HepG2 (cell line): Measurements from ENCODE around the gene ERRFI1. TPM values are rescaled to one million over a fixed set of nuclear protein-coding genes. Genes with fewer than 3 reads are reported as not detected.

Experiments used
- ATAC-seq: fragments of 200-7000 bp; cut with Tn5 transposase; 3 replicates; pipeline ENCODE4 v1.9.1; 2020; ENCODE audit warnings: mild to moderate bottlenecking, moderate library complexity
- BruUV-seq: library from RNA; stranded (reverse); fragments of 400-500 nt; replicated peaks from 2 replicates; lab custom pipeline; 2021; lab: Mats Ljungman, UMichigan
- CTCF ChIA-PET: fragments of 300-600 bp; formaldehyde crosslinking; extraction: SDS; loops from one replicate; lab custom pipeline; 2021; ENCODE audit warnings: low total read pairs, inconsistent platforms, low intra/inter-chr PET ratio; lab: Yijun Ruan, JAX
- POLR2A ChIA-PET: fragments of 350-600 bp; sonication (Branson Sonifier 250); formaldehyde crosslinking; loops from one replicate; lab custom pipeline; 2020; ENCODE audit warnings: antibody characterized with exemption, inconsistent platforms; lab: Yijun Ruan, JAX
- DNase-seq: peaks from one replicate; pipeline ENCODE4 v3.0.0-alpha.2; 2015; ENCODE audit warnings: low spot score
- FAIRE-seq: peaks from 3 replicates; lab custom pipeline; 2011; peaks lifted over from hg19 to GRCh38; lab: Jason Lieb, UNC
- H2AFZ ChIP-seq: one replicate; pipeline ENCODE4 v1.6.1; 2011; ENCODE audit warnings: low read length, inconsistent platforms
- H3K27ac ChIP-seq: fragments of 300-600 bp; 3 replicates; pipeline ENCODE4 v1.8.0; 2011; ENCODE audit warnings: mixed run types, mild to moderate bottlenecking, mixed read lengths, low read length, inconsistent platforms; ENCODE audit not compliant: insufficient read depth; ENCODE audit errors: extremely low read length
- H3K27me3 ChIP-seq, 2 experiments: fragments of 200-600 bp in 1 of 2; 2 replicates in 1 of 2; 3 replicates in 1 of 2; pipeline versions ENCODE4 v1.6.0 to v1.8.0; 2011; ENCODE audit warnings: low read length in 2 of 2, mild to moderate bottlenecking in 2 of 2, moderate library complexity in 2 of 2, inconsistent platforms in 1 of 2; ENCODE audit not compliant: insufficient read depth in 2 of 2, control insufficient read depth in 1 of 2
- H3K36me3 ChIP-seq, 2 experiments: fragments of 200-600 bp in 1 of 2; replicated peaks in 1 of 2; 2 replicates in 1 of 2; 3 replicates in 1 of 2; pipeline versions ENCODE4 v1.5.1 to v1.8.0; 2011; ENCODE audit warnings: low read length in 2 of 2, inconsistent platforms in 1 of 2; ENCODE audit not compliant: insufficient read depth in 2 of 2, control insufficient read depth in 1 of 2
- H3K4me1 ChIP-seq: 2 replicates; pipeline ENCODE4 v1.5.1; 2012; ENCODE audit warnings: low read length, inconsistent platforms; ENCODE audit not compliant: insufficient read depth
- H3K4me2 ChIP-seq: 2 replicates; pipeline ENCODE4 v1.6.0; 2011; ENCODE audit warnings: low read depth, low read length, inconsistent platforms
- H3K4me3 ChIP-seq, 3 experiments: fragments of 200-600 bp in 1 of 3; sonication (generic), shearing (Covaris generic) in 1 of 3; replicated peaks in 1 of 3; 2 replicates each; pipeline ENCODE4 v1.5.1; 2011 to 2016; ENCODE audit warnings: low read length in 3 of 3, inconsistent platforms in 2 of 3, low read depth in 2 of 3, mild to moderate bottlenecking in 2 of 3, control low read depth in 1 of 3, mixed read lengths in 1 of 3; ENCODE audit not compliant: insufficient read depth in 1 of 3
- H3K79me2 ChIP-seq: one replicate; pipeline ENCODE4 v1.6.1; 2011; ENCODE audit warnings: low read length, inconsistent platforms; ENCODE audit not compliant: insufficient read depth
- H3K9ac ChIP-seq: 2 replicates; pipeline ENCODE4 v1.6.0; 2011; ENCODE audit warnings: mild to moderate bottlenecking, low read depth, low read length, inconsistent platforms; ENCODE audit not compliant: insufficient read depth
- H3K9me3 ChIP-seq: 2 replicates; pipeline ENCODE4 v1.5.1; 2012; ENCODE audit warnings: mild to moderate bottlenecking, low read length
- H4K20me1 ChIP-seq: 2 replicates; pipeline ENCODE4 v1.6.0; 2011; ENCODE audit warnings: inconsistent platforms, mild to moderate bottlenecking, low read length, moderate library complexity; ENCODE audit not compliant: insufficient read depth
- AGO2 ChIP-seq: fragments of 200-400 bp; formaldehyde crosslinking; optimal IDR thresholded peaks from 2 replicates; pipeline ENCODE3; 2017; ENCODE audit warnings: mild to moderate bottlenecking, low read depth, low read length, moderate library complexity
- DR1 ChIP-seq: sonication (generic); formaldehyde crosslinking; IDR thresholded peaks from 2 replicates; pipeline ENCODE4 v1.8.0; 2021; ENCODE audit warnings: mild to moderate bottlenecking, missing genetic modification reagents, inconsistent platforms
- HHEX ChIP-seq: IDR thresholded peaks from 2 replicates; pipeline ENCODE4 v1.6.1; 2016; ENCODE audit warnings: control low read depth
- KAT8 ChIP-seq: IDR thresholded peaks from 2 replicates; pipeline ENCODE4 v1.6.1; 2016; ENCODE audit warnings: missing genetic modification reagents, missing compliant biosample characterization
- MLX ChIP-seq: IDR thresholded peaks from 2 replicates; pipeline ENCODE4 v1.6.1; 2016
- NFAT5 ChIP-seq: sonication (generic); formaldehyde crosslinking; IDR thresholded peaks from 2 replicates; pipeline ENCODE4 v1.4.0; 2020; ENCODE audit warnings: missing genetic modification reagents
- PAF1 ChIP-seq: IDR thresholded peaks from 2 replicates; pipeline ENCODE4 v1.6.1; 2016; ENCODE audit warnings: missing genetic modification reagents, missing compliant biosample characterization
- PAXIP1 ChIP-seq: sonication (generic); formaldehyde crosslinking; conservative IDR thresholded peaks from 2 replicates; pipeline ENCODE4 v1.4.0; 2020; ENCODE audit warnings: mild to moderate bottlenecking, missing genetic modification reagents, moderate library complexity
- SNAPC5 ChIP-seq: sonication (generic); formaldehyde crosslinking; IDR thresholded peaks from 2 replicates; pipeline ENCODE4 v1.8.1; 2023; ENCODE audit warnings: mild to moderate bottlenecking, missing genetic modification reagents, borderline replicate concordance
- YEATS4 ChIP-seq: sonication (generic); formaldehyde crosslinking; IDR thresholded peaks from 2 replicates; pipeline ENCODE4 v1.4.0; 2020; ENCODE audit warnings: missing genetic modification reagents, borderline replicate concordance
- ZFP36L1 ChIP-seq: sonication (generic); formaldehyde crosslinking; IDR thresholded peaks from 2 replicates; pipeline ENCODE4 v1.8.0; 2022; ENCODE audit warnings: mild to moderate bottlenecking, missing genetic modification reagents, moderate library complexity
- ZMYM3 ChIP-seq: sonication (generic); formaldehyde crosslinking; IDR thresholded peaks from 2 replicates; pipeline ENCODE4 v1.5.1; 2020; ENCODE audit warnings: mild to moderate bottlenecking, missing genetic modification reagents
- ZNF335 ChIP-seq: sonication (generic); formaldehyde crosslinking; IDR thresholded peaks from 2 replicates; pipeline ENCODE4 v1.4.0; 2020; ENCODE audit warnings: missing genetic modification reagents
- ZNF556 ChIP-seq: sonication (generic); formaldehyde crosslinking; IDR thresholded peaks from 2 replicates; pipeline ENCODE4 v1.4.0; 2020; ENCODE audit warnings: mild to moderate bottlenecking, missing genetic modification reagents, borderline replicate concordance
- WGBS: methylation state at CpG from one replicate; pipeline ENCODE4 v1.1.6; 2017; ENCODE audit warnings: low lambda C conversion rate; 5-methylcytosine and 5-hydroxymethylcytosine counted together
- in situ Hi-C: cut with HindIII; loops from 2 replicates; pipeline ENCODE4 v1.10.0; 2017; ENCODE audit warnings: low pct_unique_long_range_greater_than_20kb; ENCODE audit not compliant: extremely low pct_ligation_motif_present
- intact Hi-C: fragments of 100-400 bp; cut with micrococcal nuclease; formaldehyde crosslinking; loops from one replicate; pipeline ENCODE4 v1.10.0; 2022; ENCODE audit not compliant: unreplicated experiment
- polyA plus RNA-seq, 8 experiments: library from polyadenylated mRNA; depleted of rRNA in 3 of 8; stranded (reverse) in 7 of 8; unstranded in 1 of 8; fragments of >200 nt; fragmentation: Illumina TruSeq in 4 of 8; extraction: Trizol in 4 of 8; gene quantifications; 2 replicates each; pipeline versions ENCODE4 v1.2.1 to v1.2.3, GENCODE V29; 2011 to 2016; ENCODE audit warnings: low read depth in 4 of 8, missing spikeins in 1 of 8, mixed read lengths in 1 of 8; ENCODE audit not compliant: insufficient read depth in 1 of 8
- total RNA-seq, 5 experiments: library from RNA; depleted of rRNA; stranded (reverse); fragments of >200 nt; fragmentation: Illumina TruSeq; extraction: Trizol; gene quantifications; 2 replicates each; pipeline ENCODE4 v1.2.3, GENCODE V29; 2016; ENCODE audit warnings: low read depth in 1 of 5

ERRFI1 gene
- total and polyA plus RNA-seq, 2 of the 13 experiments (the other 11 are each of a cell fraction or from before 2014, with no cell fraction given) = 84.4 to 753 TPM

- 0% methylated on average over 3 of the region's 3 CpGs for WGBS
- BruUV-seq = no TSS peak
- ChIA-PET POLR2A (interaction anchor here (0.8 to 2.5 kb wide), 8 partner anchors 8 to 292 kb away, joined by 3 to 9 read pairs (median 4); no protein-coding TSS in a partner anchor), CTCF (no interaction called here)
- ATAC-seq (no peak), FAIRE-seq (no peak), DNase-seq (no peak)
- peaks cover 87% of the 10 kb centered on the region for H3K79me2 ChIP-seq
- no peak overlapping the region for H2AFZ ChIP-seq
- H3K9me3 ChIP-seq = no peaks in the 10 kb centered on the region
- peak overlapping the region; percentile 88 to 100 (median 94) for H3K4me3 ChIP-seq
- H3K4me1 ChIP-seq = peaks cover 36% of the 10 kb centered on the region
- in situ Hi-C loops (loop anchor here (10.0 kb wide), 1 partner anchor 210 kb away; no protein-coding TSS in a partner anchor), intact Hi-C loops (loop anchor here (10.0 kb wide), 1 partner anchor 130 kb away; no protein-coding TSS in a partner anchor)
- peak overlapping the region; percentile 100 for H3K9ac ChIP-seq
- peaks cover 67% of the 10 kb centered on the region for H4K20me1 ChIP-seq
- peaks cover 0 to 5% of the 10 kb centered on the region in 2 experiments; a peak in 1 of 5 replicates for H3K27me3 ChIP-seq
- H3K36me3 ChIP-seq = peaks cover 5 to 46% of the 10 kb centered on the region in 2 experiments; a peak in 4 of 5 replicates
- peak overlapping the region; percentile 71 for H3K27ac ChIP-seq
- peak overlapping the region; percentile 74 for H3K4me2 ChIP-seq
- TF ChIP-seq MLX = 0 out of 2 replicates have a peak, but pooled peaks have one; percentile 12
- peak; percentile 57 for TF ChIP-seq AGO2
- no peak for TF ChIP-seq PAXIP1 (CRISPR knock-in tag)
- no peak for TF ChIP-seq ZMYM3 (CRISPR knock-in tag)
- TF ChIP-seq PAF1 (CRISPR knock-in tag) = peak; percentile 78
- TF ChIP-seq YEATS4 (CRISPR knock-in tag) = peak; percentile 35; the same call in 1 of the 2 replicates
- 0 out of 2 replicates have a peak, but pooled peaks have one; percentile 12 for TF ChIP-seq ZNF335 (CRISPR knock-in tag)
- TF ChIP-seq KAT8 (CRISPR knock-in tag) = 0 out of 2 replicates have a peak, but pooled peaks have one; percentile 6
- TF ChIP-seq DR1 (CRISPR knock-in tag) = no peak
- TF ChIP-seq HHEX (CRISPR knock-in tag) = no peak
- TF ChIP-seq ZNF556 (CRISPR knock-in tag) = no peak
- no peak for TF ChIP-seq NFAT5 (CRISPR knock-in tag)
- TF ChIP-seq SNAPC5 (CRISPR knock-in tag) = no peak
- TF ChIP-seq ZFP36L1 (CRISPR knock-in tag) = 0 out of 2 replicates have a peak, but pooled peaks have one; percentile 13
Measured at GRCh38 chr1:8024329-8024728, 1.8 kb downstream of the ERRFI1 start.
